Neural cell (in vitro differentiated cells): Measurements from ENCODE around the gene PSG1. TPM values are rescaled to one million over a fixed set of nuclear protein-coding genes. Genes with fewer than 3 reads are reported as not detected.
"Not testable (repeated sequence)": the region's sequence is repeated elsewhere in the genome, so short reads cannot be mapped to it uniquely, and the experiment has no call there.

ENCODE experiments used
- H2AFZ ChIP-seq: fragments of 200-600, 300-800 bp; sonication (generic), shearing (Covaris generic); 2 replicates; pipeline ENCODE4 v1.6.0; 2014; ENCODE audit warnings: low read depth, mild to moderate bottlenecking, antibody characterized with exemption, low read length, moderate library complexity
- H3F3A ChIP-seq: fragments of 200-600 bp; shearing (Covaris generic); 2 replicates; pipeline ENCODE4 v1.6.1; 2016; ENCODE audit warnings: mild to moderate bottlenecking, moderate library complexity, mixed read lengths, antibody characterized with exemption, low read length; ENCODE audit not compliant: insufficient read depth, poor library complexity, severe bottlenecking
- H3K27ac ChIP-seq: fragments of 200-600, 300-800 bp; sonication (generic), shearing (Covaris generic); 2 replicates; pipeline ENCODE4 v1.5.1; 2014; ENCODE audit warnings: mild to moderate bottlenecking, low read length, moderate library complexity
- H3K27me3 ChIP-seq: fragments of 300-800, 200-600 bp; sonication (generic), shearing (Covaris generic); 2 replicates; pipeline ENCODE4 v1.6.0; 2014; ENCODE audit warnings: mild to moderate bottlenecking, low read depth, low read length, moderate library complexity; ENCODE audit not compliant: insufficient read depth
- H3K36me3 ChIP-seq: fragments of 300-800, 200-600 bp; sonication (generic), shearing (Covaris generic); 2 replicates; pipeline ENCODE4 v1.5.1; 2014; ENCODE audit warnings: mild to moderate bottlenecking, antibody characterized with exemption, low read length, moderate library complexity; ENCODE audit not compliant: insufficient read depth
- H3K4me2 ChIP-seq: fragments of 300-800, 200-600 bp; sonication (generic), shearing (Covaris generic); 2 replicates; pipeline ENCODE4 v1.6.0; 2014; ENCODE audit warnings: mild to moderate bottlenecking, low read length
- H3K4me3 ChIP-seq: fragments of 300-800, 200-600 bp; sonication (generic), shearing (Covaris generic); 2 replicates; pipeline ENCODE4 v1.5.1; 2014; ENCODE audit warnings: mild to moderate bottlenecking, low read length, moderate library complexity
- H3K79me2 ChIP-seq: fragments of 200-600 bp; shearing (Covaris generic); replicated peaks from 2 replicates; pipeline ENCODE4 v1.6.0; 2014; ENCODE audit warnings: mild to moderate bottlenecking, low read length, moderate library complexity; ENCODE audit not compliant: insufficient read depth
- H3K9ac ChIP-seq: fragments of 300-800, 200-600 bp; sonication (generic), shearing (Covaris generic); 2 replicates; pipeline ENCODE4 v1.6.1; 2016; ENCODE audit warnings: mild to moderate bottlenecking, low read length, mixed read lengths
- H3K9me2 ChIP-seq: fragments of 200-600 bp; shearing (Covaris generic); 2 replicates; pipeline ENCODE4 v1.6.1; 2016; ENCODE audit warnings: mild to moderate bottlenecking, low read length, mixed read lengths; ENCODE audit not compliant: insufficient read depth
- H3K9me3 ChIP-seq: fragments of 200-600, 300-800 bp; sonication (generic), shearing (Covaris generic); 2 replicates; pipeline ENCODE4 v1.6.1; 2016; ENCODE audit warnings: mild to moderate bottlenecking, mixed run types, low read length, moderate library complexity, mixed read lengths
- H4K20me1 ChIP-seq: fragments of 200-600 bp; shearing (Covaris generic); 2 replicates; pipeline ENCODE4 v1.6.1; 2016; ENCODE audit warnings: mild to moderate bottlenecking, mixed run types; ENCODE audit not compliant: insufficient read depth
- EP300 ChIP-seq: fragments of 450-650 bp; conservative IDR thresholded peaks from 2 replicates; pipeline ENCODE4 v1.6.1; 2014; ENCODE audit warnings: antibody characterized with exemption, mild to moderate bottlenecking, moderate library complexity; ENCODE audit not compliant: poor library complexity, severe bottlenecking
- EZH2 ChIP-seq: fragments of 200-600, 300-800 bp; shearing (Covaris generic), sonication (generic); IDR thresholded peaks from 2 replicates; pipeline ENCODE4 v1.6.1; 2014; ENCODE audit warnings: antibody characterized with exemption, low read length, borderline replicate concordance, mild to moderate bottlenecking; ENCODE audit not compliant: insufficient read depth, poor library complexity, severe bottlenecking
- MXI1 ChIP-seq: fragments of 450-650 bp; conservative IDR thresholded peaks from 2 replicates; pipeline ENCODE4 v1.6.1; 2014; ENCODE audit warnings: antibody characterized with exemption, mild to moderate bottlenecking; ENCODE audit not compliant: poor library complexity, severe bottlenecking
- POLR2AphosphoS5 ChIP-seq: IDR thresholded peaks from 2 replicates; pipeline ENCODE4 v1.6.1; 2012
- RAD21 ChIP-seq: fragments of 450-650 bp; conservative IDR thresholded peaks from 2 replicates; pipeline ENCODE4 v1.6.1; 2014; ENCODE audit warnings: antibody characterized with exemption, mild to moderate bottlenecking, moderate library complexity
- SMC3 ChIP-seq: fragments of 450-650 bp; conservative IDR thresholded peaks from 2 replicates; pipeline ENCODE4 v1.6.1; 2014; ENCODE audit warnings: antibody characterized with exemption, mild to moderate bottlenecking, moderate library complexity; ENCODE audit not compliant: poor library complexity
- TAF1 ChIP-seq: IDR thresholded peaks from 2 replicates; pipeline ENCODE4 v1.6.1; 2012; ENCODE audit warnings: low read depth
- polyA plus RNA-seq: library from polyadenylated mRNA; depleted of rRNA; stranded (reverse); fragments of >200 nt; gene quantifications from 2 replicates; pipeline ENCODE4 v1.2.3, GENCODE V29; 2014
- TF ChIP-seq, protein P1 (sequence below): IDR thresholded peaks from 2 replicates; pipeline ENCODE4 v1.6.1; 2012; ENCODE audit warnings: borderline replicate concordance
- TF ChIP-seq, protein P2 (sequence below): fragments of 450-650 bp; IDR thresholded peaks from 2 replicates; pipeline ENCODE4 v1.5.1; 2014; ENCODE audit warnings: antibody characterized with exemption, mild to moderate bottlenecking, moderate library complexity; ENCODE audit not compliant: poor library complexity, severe bottlenecking

The PSG1 gene
- polyA plus RNA-seq, 1 donor from 2014 or later: not detected

DNA sequence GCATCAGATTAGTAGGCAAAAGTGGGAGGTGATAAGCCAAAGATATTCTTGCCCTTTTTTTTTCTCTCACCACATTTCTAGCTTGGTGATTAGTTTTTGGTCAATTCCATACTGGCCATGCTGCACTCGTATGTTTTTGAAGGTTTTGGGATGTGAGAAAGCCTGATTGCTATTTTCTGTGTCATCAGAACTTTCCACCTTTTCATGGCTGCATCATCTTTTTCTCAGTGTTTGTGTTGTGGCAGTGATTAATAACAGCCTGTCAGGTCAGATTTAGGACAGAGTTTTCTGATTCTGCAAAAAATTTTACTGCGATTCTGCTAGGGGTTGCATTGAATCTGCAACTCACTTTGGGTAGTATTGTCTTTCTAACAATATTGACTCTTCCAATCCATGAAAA is 32.9 kb downstream of the PSG1 start:
- Histone ChIP-seq H4K20me1 (no peaks in the 10 kb centered on the region), H3K27ac (no peak overlapping the region)
- TF ChIP-seq RAD21: no peak
- no peak for TF ChIP-seq POLR2AphosphoS5
- TF ChIP-seq EZH2: no peak
- TF ChIP-seq, protein P1, sequence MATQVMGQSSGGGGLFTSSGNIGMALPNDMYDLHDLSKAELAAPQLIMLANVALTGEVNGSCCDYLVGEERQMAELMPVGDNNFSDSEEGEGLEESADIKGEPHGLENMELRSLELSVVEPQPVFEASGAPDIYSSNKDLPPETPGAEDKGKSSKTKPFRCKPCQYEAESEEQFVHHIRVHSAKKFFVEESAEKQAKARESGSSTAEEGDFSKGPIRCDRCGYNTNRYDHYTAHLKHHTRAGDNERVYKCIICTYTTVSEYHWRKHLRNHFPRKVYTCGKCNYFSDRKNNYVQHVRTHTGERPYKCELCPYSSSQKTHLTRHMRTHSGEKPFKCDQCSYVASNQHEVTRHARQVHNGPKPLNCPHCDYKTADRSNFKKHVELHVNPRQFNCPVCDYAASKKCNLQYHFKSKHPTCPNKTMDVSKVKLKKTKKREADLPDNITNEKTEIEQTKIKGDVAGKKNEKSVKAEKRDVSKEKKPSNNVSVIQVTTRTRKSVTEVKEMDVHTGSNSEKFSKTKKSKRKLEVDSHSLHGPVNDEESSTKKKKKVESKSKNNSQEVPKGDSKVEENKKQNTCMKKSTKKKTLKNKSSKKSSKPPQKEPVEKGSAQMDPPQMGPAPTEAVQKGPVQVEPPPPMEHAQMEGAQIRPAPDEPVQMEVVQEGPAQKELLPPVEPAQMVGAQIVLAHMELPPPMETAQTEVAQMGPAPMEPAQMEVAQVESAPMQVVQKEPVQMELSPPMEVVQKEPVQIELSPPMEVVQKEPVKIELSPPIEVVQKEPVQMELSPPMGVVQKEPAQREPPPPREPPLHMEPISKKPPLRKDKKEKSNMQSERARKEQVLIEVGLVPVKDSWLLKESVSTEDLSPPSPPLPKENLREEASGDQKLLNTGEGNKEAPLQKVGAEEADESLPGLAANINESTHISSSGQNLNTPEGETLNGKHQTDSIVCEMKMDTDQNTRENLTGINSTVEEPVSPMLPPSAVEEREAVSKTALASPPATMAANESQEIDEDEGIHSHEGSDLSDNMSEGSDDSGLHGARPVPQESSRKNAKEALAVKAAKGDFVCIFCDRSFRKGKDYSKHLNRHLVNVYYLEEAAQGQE: no peak
- no peak for TF ChIP-seq MXI1
- no peak for TF ChIP-seq TAF1
- TF ChIP-seq SMC3: no peak
- TF ChIP-seq EP300: no peak
- TF ChIP-seq, protein P2, sequence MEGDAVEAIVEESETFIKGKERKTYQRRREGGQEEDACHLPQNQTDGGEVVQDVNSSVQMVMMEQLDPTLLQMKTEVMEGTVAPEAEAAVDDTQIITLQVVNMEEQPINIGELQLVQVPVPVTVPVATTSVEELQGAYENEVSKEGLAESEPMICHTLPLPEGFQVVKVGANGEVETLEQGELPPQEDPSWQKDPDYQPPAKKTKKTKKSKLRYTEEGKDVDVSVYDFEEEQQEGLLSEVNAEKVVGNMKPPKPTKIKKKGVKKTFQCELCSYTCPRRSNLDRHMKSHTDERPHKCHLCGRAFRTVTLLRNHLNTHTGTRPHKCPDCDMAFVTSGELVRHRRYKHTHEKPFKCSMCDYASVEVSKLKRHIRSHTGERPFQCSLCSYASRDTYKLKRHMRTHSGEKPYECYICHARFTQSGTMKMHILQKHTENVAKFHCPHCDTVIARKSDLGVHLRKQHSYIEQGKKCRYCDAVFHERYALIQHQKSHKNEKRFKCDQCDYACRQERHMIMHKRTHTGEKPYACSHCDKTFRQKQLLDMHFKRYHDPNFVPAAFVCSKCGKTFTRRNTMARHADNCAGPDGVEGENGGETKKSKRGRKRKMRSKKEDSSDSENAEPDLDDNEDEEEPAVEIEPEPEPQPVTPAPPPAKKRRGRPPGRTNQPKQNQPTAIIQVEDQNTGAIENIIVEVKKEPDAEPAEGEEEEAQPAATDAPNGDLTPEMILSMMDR: no peak

DNA sequence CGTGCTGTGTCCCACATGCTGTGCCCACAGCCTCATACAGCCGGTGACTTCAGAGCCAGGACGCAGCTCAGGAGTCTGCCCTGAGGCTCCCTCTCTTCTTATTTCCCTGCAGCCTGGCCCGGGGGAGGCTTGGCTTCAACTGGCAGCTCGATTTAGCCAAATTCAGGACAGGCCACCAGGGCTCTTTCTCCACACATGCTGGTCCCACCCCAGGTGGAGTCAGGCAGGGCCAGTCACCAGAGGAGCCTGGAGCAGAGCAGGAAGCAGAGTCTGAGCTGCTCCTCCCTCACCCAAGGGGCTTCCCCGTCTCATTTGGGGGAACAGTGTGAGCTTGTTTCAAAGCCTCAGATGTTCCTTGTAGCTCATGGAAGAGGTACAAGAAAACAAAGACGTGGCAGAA is 35.9 kb downstream of the PSG1 start:
- H3F3A ChIP-seq: not testable (repeated sequence)

More for the DNA sequence above, 32.9 kb downstream of the PSG1 start:
- H2AFZ ChIP-seq: no peak overlapping the region
- no peaks in the 10 kb centered on the region for H3K9me3 ChIP-seq
- H3F3A ChIP-seq: no peaks in the 10 kb centered on the region
- H3K4me3 ChIP-seq: no peak overlapping the region
- H3K9ac ChIP-seq: no peak overlapping the region
- H3K9me2 ChIP-seq: no peaks in the 10 kb centered on the region
- no peaks in the 10 kb centered on the region for H3K79me2 ChIP-seq
- H3K36me3 ChIP-seq: no peaks in the 10 kb centered on the region
- no peaks in the 10 kb centered on the region for H3K27me3 ChIP-seq
- H3K4me2 ChIP-seq: no peak overlapping the region

DNA sequence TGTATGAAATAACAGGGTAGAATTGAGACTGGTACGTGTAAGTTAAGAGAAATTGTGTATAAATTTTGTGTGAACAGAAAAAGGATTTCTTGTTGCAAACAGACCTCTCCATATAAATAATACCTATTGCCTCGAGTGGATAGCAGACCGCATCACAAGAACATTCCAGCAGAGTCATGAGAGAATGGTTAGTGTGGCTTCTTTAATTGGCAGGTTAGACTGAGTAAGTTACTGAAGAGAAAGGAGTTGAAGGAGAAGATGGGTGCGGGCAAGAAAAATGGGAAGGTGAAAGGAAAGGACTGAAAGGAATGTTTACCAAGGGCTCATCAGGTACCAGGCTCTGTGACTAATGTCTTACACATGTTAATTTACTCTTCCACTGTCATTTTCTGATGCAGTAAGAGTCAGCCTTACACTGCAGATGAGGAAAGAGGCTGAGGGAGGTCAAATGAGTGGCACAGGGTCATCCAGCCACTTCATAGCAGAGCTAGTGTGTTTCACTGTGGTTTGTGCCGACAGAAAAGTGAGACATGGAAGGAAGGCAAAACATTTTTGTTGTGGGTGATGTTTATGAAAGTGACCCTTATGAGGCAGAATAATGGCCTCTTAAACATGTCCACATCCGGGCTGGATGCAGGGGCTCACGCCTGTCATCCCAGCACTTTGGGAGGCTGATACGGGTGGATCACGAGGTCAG is 46.6 kb downstream of the PSG1 start:
- not testable (repeated sequence) for H2AFZ ChIP-seq, H3K9ac ChIP-seq, H4K20me1 ChIP-seq, H3K27ac ChIP-seq, H3K9me3 ChIP-seq, H3K36me3 ChIP-seq, H3K4me3 ChIP-seq, H3F3A ChIP-seq, H3K9me2 ChIP-seq, H3K27me3 ChIP-seq, H3K4me2 ChIP-seq, H3K79me2 ChIP-seq

More for the DNA sequence above, 35.9 kb downstream of the PSG1 start:
- H2AFZ ChIP-seq, H3K79me2 ChIP-seq, H3K27ac ChIP-seq, H3K9ac ChIP-seq, H3K36me3 ChIP-seq, H3K9me3 ChIP-seq, H3K4me3 ChIP-seq, H3K9me2 ChIP-seq, H3K4me2 ChIP-seq, H4K20me1 ChIP-seq, H3K27me3 ChIP-seq: not testable (repeated sequence)

DNA sequence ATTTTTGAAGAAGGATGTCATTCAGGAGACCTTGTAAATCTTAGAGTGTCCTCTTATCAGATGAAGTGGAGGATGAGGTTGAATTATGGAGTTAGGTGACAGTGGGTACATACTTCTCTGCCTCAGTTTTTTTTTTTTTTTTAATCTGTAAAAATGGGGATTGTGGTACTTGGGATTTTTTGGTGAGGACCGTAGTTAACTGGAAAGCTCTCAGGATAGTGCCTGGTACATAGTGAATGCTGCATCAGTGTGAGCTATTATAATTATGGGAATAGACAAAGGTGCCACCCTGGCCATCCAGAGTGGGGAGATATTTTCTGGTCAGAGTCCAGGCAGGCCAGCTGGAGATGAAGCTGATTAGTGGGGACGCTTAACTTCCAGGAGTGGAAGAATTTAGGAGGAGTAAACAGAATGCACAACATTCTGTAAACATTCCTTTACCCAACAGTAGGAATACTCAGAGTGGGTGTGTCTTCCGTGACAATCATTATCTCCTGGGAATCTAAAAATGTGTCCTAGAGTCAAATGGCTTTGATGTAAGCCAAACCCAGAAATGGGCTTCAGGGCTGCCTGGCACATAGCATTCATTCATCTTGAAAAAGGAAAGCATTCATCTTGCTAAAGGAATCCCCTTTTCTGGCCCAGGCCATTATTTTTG is 47.4 kb downstream of the PSG1 start:
- H3K9ac ChIP-seq, H3K9me2 ChIP-seq, H3K27me3 ChIP-seq, H3K79me2 ChIP-seq, H3K36me3 ChIP-seq, H2AFZ ChIP-seq, H3K9me3 ChIP-seq, H3K27ac ChIP-seq, H3K4me3 ChIP-seq, H3K4me2 ChIP-seq, H3F3A ChIP-seq, H4K20me1 ChIP-seq: not testable (repeated sequence)
